Common myeloid progenitor, CD34-positive (primary cell): ENCODE data around the gene BAG1. TPM values are rescaled to one million over a fixed set of nuclear protein-coding genes. Genes with fewer than 3 reads are reported as not detected.

Experiments
- CTCF ChIA-PET: fragments of 350-600 bp; sonication (Branson Sonifier 250); formaldehyde crosslinking; loops from one replicate; lab custom pipeline; 2021; ENCODE audit warnings: antibody characterized with exemption; lab: Charles Lee
- POLR2A ChIA-PET: fragments of 350-600 bp; sonication (Branson Sonifier 250); formaldehyde crosslinking; loops from one replicate; lab custom pipeline; 2021; ENCODE audit warnings: antibody characterized with exemption; lab: Charles Lee
- DNase-seq, 3 donors: peaks; one replicate each; pipeline versions ENCODE4 v3.0.0 to v3.0.0-alpha.2; 2013
- H3K27ac ChIP-seq, 2 experiments: 1 replicate in 1 of 2; 2 replicates in 1 of 2; pipeline ENCODE4 v1.7.0; 2013; ENCODE audit warnings: inconsistent platforms in 2 of 2, low read length in 2 of 2, mild to moderate bottlenecking in 2 of 2, low read depth in 1 of 2, moderate library complexity in 1 of 2; ENCODE audit not compliant: severe bottlenecking in 2 of 2, insufficient read depth in 1 of 2, poor library complexity in 1 of 2
- H3K27me3 ChIP-seq, 5 experiments: replicated peaks in 2 of 5; 1 replicate in 3 of 5; 2 replicates in 2 of 5; pipeline versions ENCODE4 v1.6.1 to v1.7.0; 2013; ENCODE audit warnings: low read length in 4 of 5, mild to moderate bottlenecking in 2 of 5, moderate library complexity in 2 of 5, inconsistent platforms in 1 of 5; ENCODE audit not compliant: insufficient read depth in 5 of 5, control insufficient read depth in 4 of 5
- H3K36me3 ChIP-seq, 4 experiments: 1 replicate in 2 of 4; 2 replicates in 2 of 4; pipeline versions ENCODE4 v1.6.1 to v1.7.0; 2013; ENCODE audit warnings: low read length in 3 of 4, control low read depth in 1 of 4, mild to moderate bottlenecking in 1 of 4; ENCODE audit not compliant: control insufficient read depth in 4 of 4, insufficient read depth in 4 of 4
- H3K4me1 ChIP-seq, 4 experiments: 1 replicate in 3 of 4; 2 replicates in 1 of 4; pipeline versions ENCODE4 v1.6.1 to v1.7.1; 2013; ENCODE audit warnings: low read length in 3 of 4, mild to moderate bottlenecking in 3 of 4, control low read depth in 1 of 4, inconsistent platforms in 1 of 4, moderate library complexity in 1 of 4; ENCODE audit not compliant: control insufficient read depth in 4 of 4, insufficient read depth in 4 of 4; ENCODE audit errors: control extremely low read depth in 1 of 4
- H3K4me3 ChIP-seq, 7 experiments: 1 replicate in 4 of 7; 2 replicates in 3 of 7; pipeline versions ENCODE4 v1.5.1 to v1.7.0; 2013; ENCODE audit warnings: mild to moderate bottlenecking in 7 of 7, low read length in 6 of 7, moderate library complexity in 6 of 7, inconsistent platforms in 2 of 7, low read depth in 2 of 7, control low read depth in 1 of 7; ENCODE audit not compliant: insufficient read depth in 4 of 7, control insufficient read depth in 1 of 7; ENCODE audit errors: extremely low read depth in 1 of 7
- H3K9me3 ChIP-seq, 5 experiments: 1 replicate in 4 of 5; 2 replicates in 1 of 5; pipeline versions ENCODE4 v1.6.1 to v1.7.1; 2013; ENCODE audit warnings: low read length in 4 of 5, mild to moderate bottlenecking in 2 of 5, inconsistent platforms in 1 of 5, low read depth in 1 of 5, moderate library complexity in 1 of 5; ENCODE audit not compliant: control insufficient read depth in 4 of 5, insufficient read depth in 2 of 5; ENCODE audit errors: control extremely low read depth in 1 of 5
- WGBS: methylation state at CpG from one replicate; pipeline ENCODE4 v1.1.5; 2013; ENCODE audit not compliant: insufficient coverage; 5-methylcytosine and 5-hydroxymethylcytosine counted together
- polyA plus RNA-seq: library from polyadenylated mRNA; unstranded; fragments of 120-200 nt; gene quantifications from one replicate; pipeline ENCODE4 v1.2.1, GENCODE V29; 2013

BAG1 gene
- polyA plus RNA-seq, result 85.5 TPM

- ChIA-PET CTCF (interaction anchor here (1.1 to 1.6 kb wide), 4 partner anchors 25 to 189 kb away, joined by 3 to 4 read pairs (median 4); partner anchors contain the start of gene SMU1), POLR2A (interaction anchor here (0.8 to 1.5 kb wide), 3 partner anchors 26 to 687 kb away, joined by 3 to 4 read pairs (median 3); partner anchors contain the start of gene NFX1)
- peak; percentile 99 to 100 (median 99) for DNase-seq
- Histone ChIP-seq H3K4me1 (peaks cover 8 to 32% (median 21%) of the 10 kb centered on the region in 4 experiments), H3K27ac (peak within 1 kb of the TSS; percentile 77 to 93), H3K36me3 (peaks cover 10 to 48% (median 29%) of the 10 kb centered on the region in 4 experiments), H3K9me3 (no peaks in the 10 kb centered on the region), H3K27me3 (no peaks in the 10 kb centered on the region), H3K4me3 (peak within 1 kb of the TSS; percentile 92 to 99 (median 95))
- WGBS, result under 1% methylated on average over 53 of the region's 67 CpGs
Observed at GRCh38 chr9:33264473-33265177, at the start of gene BAG1, which contains the start of gene CHMP5. BAG1 (minus strand) TSS chr9:33264708. CHMP5 (plus strand) TSS chr9:33265049; CDS start chr9:33265079, 30 bp downstream.

DNA sequence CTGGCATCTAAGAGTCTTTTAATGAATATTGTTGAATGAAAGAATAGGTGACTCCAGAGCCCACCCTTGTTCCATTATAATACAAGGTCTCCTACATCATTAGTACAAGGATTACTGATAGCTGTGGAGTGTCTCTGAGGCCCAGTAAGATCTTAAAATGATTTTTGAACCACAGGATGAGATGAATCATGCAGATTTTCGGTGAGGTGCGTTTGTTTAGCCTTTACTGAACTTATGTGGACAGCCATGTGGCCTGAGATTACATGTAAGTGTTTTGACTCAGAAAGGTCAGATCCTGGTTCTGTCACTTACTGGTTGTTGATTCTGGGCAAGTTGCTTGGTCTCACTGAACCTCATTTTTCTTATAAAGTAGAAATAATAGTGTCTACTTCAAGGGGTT lies 47.4 kb upstream of the BAG1 start:
- CTCF ChIA-PET, result interaction anchor here (0.9 kb wide), 1 partner anchor 16 kb away, joined by 3 read pairs; no protein-coding TSS in a partner anchor
- no peak overlapping the region for H3K4me3 ChIP-seq
- peaks cover 20 to 88% (median 65%) of the 10 kb centered on the region in 4 experiments for H3K36me3 ChIP-seq
- no peaks in the 10 kb centered on the region for H3K9me3 ChIP-seq
- H3K27ac ChIP-seq, result no peak overlapping the region
- no peaks in the 10 kb centered on the region for H3K4me1 ChIP-seq
- no peaks in the 10 kb centered on the region for H3K27me3 ChIP-seq
- DNase-seq, result no peak
- POLR2A ChIA-PET, result no interaction called here
- 100% methylated on average over 1 of the region's 2 CpGs for WGBS

DNA sequence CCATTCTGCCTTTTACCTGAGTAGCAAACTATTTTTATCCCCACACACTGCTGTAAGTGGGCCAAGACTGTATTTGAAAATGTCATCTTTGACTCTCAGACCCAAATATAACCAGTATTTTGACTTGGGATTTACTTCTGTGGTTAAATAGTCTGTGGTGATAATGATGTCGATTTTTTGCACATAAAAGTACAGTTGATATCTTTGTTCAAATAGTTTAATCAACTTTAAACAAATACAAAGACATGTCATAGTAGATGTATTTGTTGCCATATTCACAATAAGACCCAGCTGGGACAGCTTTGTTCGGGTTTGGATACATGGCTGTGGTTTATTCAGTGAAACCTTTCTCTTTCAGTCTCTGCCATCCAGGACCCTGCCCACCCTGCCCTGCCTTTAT lies 46.2 kb upstream of the BAG1 start:
- ChIA-PET POLR2A (no interaction called here), CTCF (interaction anchor here (0.9 to 1.2 kb wide), 2 partner anchors 28 to 150 kb away, joined by 3 to 5 read pairs; no protein-coding TSS in a partner anchor)
- H3K27ac ChIP-seq, result no peak overlapping the region
- no peaks in the 10 kb centered on the region for H3K4me1 ChIP-seq
- no CpG with 5 or more reads among the region's 2 CpGs for WGBS
- H3K36me3 ChIP-seq, result peaks cover 24 to 92% (median 68%) of the 10 kb centered on the region in 4 experiments
- H3K27me3 ChIP-seq, result no peaks in the 10 kb centered on the region
- no peaks in the 10 kb centered on the region for H3K9me3 ChIP-seq
- DNase-seq, result no peak
- H3K4me3 ChIP-seq, result no peak overlapping the region

GRCh38 chr9:33309903-33310302 lies 45.4 kb upstream of the BAG1 start:
- H3K27me3 ChIP-seq, result no peaks in the 10 kb centered on the region
- no peak for DNase-seq
- H3K9me3 ChIP-seq, result no peaks in the 10 kb centered on the region
- ChIA-PET CTCF (interaction anchor here (1.0 to 1.3 kb wide), 3 partner anchors 9 to 27 kb away, joined by 3 to 5 read pairs (median 4); no protein-coding TSS in a partner anchor), POLR2A (no interaction called here)
- H3K4me1 ChIP-seq, result no peaks in the 10 kb centered on the region
- H3K27ac ChIP-seq, result no peak overlapping the region
- H3K4me3 ChIP-seq, result no peak overlapping the region
- peaks cover 27 to 95% (median 72%) of the 10 kb centered on the region in 4 experiments for H3K36me3 ChIP-seq
- no CpG with 5 or more reads among the region's 1 CpG for WGBS

DNA sequence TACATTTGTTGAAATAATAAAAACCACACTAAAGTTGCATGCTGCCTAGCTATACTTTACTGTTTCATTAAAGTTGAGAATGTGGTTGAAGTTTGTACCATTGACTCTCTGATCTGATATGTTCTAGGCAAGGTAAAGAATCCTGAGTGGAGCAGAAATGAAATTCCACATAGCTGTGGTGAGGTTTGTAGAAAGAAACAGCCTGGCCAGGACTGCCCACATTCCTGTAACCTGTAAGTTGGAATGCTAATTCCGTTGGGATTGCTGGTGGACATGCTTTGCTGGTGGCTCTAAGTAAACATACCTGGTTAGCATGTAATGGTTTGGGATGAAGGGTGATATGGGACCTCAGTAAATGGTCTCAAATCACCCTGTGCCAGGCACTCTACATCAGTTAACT lies 42.6 kb upstream of the BAG1 start:
- DNase-seq, result no peak
- Histone ChIP-seq H3K27ac (no peak overlapping the region), H3K4me3 (no peak overlapping the region), H3K36me3 (peaks cover 29 to 92% (median 67%) of the 10 kb centered on the region in 4 experiments), H3K27me3 (no peaks in the 10 kb centered on the region), H3K9me3 (no peaks in the 10 kb centered on the region), H3K4me1 (peaks cover 0 to 9% (median 5%) of the 10 kb centered on the region in 4 experiments)
- POLR2A ChIA-PET, result no interaction called here
- WGBS, result 100% methylated on average over 1 of the region's 1 CpG
- CTCF ChIA-PET, result interaction anchor here (0.7 to 2.2 kb wide), 2 partner anchors 14 to 16 kb away, joined by 3 to 9 read pairs; no protein-coding TSS in a partner anchor

GRCh38 chr9:33306037-33306436 lies 41.5 kb upstream of the BAG1 start:
- Histone ChIP-seq H3K27ac (no peak overlapping the region), H3K36me3 (peaks cover 30 to 93% (median 64%) of the 10 kb centered on the region in 4 experiments), H3K4me1 (peaks cover 0 to 9% (median 5%) of the 10 kb centered on the region in 4 experiments), H3K9me3 (no peaks in the 10 kb centered on the region), H3K27me3 (no peaks in the 10 kb centered on the region), H3K4me3 (no peak overlapping the region)
- CTCF ChIA-PET, result interaction anchor here (0.9 to 4.3 kb wide), 3 partner anchors 12 to 19 kb away, joined by 3 to 23 read pairs (median 6); no protein-coding TSS in a partner anchor
- no peak for DNase-seq
- 87% methylated on average over 3 of the region's 3 CpGs for WGBS
- POLR2A ChIA-PET, result no interaction called here
